ENCODE results near the gene GJA10.
A peak's percentile ranks its signal among the peaks of the same experiment; 100 is the strongest.
"Not testable (repeated sequence)": the region's sequence is repeated elsewhere in the genome, so short reads cannot be mapped to it uniquely, and the experiment has no call there.

The GJA10 gene

DNA sequence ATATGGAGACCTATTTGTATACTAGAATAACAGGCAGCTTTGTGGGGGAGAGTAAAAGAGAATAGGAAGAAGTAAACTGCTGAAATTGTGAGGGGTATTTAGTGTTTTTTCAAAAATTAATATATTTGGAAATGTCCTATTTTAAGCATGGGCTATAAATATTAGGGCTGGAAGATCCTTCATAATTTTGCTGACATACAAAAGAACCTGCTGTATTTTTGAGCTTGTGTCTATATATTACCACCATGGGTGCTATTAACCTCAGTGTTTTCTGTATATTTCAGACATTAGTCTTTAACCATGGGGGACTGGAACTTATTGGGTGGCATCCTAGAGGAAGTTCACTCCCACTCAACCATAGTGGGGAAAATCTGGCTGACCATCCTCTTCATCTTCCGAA, at the start of gene GJA10:
GJA10 (plus strand) TSS at position 301 of the 400 bp plus-strand sequence; CDS start at position 301, 0 bp downstream.
- DNase-seq = no peak

- not testable (repeated sequence) for DNase-seq
Measured at GRCh38 chr6:89847513-89847912, 46.8 kb upstream of the GJA10 start.

GRCh38 chr6:89853068-89853467, 41.2 kb upstream of the GJA10 start:
- DNase-seq = no peak

GRCh38 chr6:89858041-89858440, 36.2 kb upstream of the GJA10 start:
- DNase-seq = no peak

- DNase-seq = no peak
Measured at GRCh38 chr6:89859744-89860143, 34.5 kb upstream of the GJA10 start.

DNA sequence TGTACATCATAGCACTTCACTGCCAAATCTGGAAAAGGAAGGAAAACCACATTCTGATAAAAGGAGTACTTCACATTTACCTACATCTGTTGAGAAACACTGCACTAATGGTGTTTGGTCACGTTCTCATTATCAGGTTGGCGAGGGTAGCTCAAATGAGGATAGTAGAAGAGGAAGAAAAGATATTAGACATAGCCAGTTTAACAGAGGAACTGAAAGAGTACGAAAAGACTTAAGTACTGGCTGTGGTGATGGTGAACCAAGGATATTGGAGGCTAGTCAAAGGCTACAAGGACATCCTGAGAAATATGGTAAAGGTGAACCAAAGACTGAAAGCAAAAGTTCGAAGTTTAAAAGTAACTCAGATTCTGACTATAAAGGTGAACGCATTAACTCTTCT, 32.0 kb upstream of the GJA10 start:
- DNase-seq = no peak

GRCh38 chr6:89862698-89863097, 31.6 kb upstream of the GJA10 start:
- DNase-seq = no peak

GRCh38 chr6:89866024-89866678, 28.1 kb upstream of the GJA10 start:
- DNase-seq = no peak

- DNase-seq = no peak
Measured at GRCh38 chr6:89873721-89874120, 20.5 kb upstream of the GJA10 start.

DNA sequence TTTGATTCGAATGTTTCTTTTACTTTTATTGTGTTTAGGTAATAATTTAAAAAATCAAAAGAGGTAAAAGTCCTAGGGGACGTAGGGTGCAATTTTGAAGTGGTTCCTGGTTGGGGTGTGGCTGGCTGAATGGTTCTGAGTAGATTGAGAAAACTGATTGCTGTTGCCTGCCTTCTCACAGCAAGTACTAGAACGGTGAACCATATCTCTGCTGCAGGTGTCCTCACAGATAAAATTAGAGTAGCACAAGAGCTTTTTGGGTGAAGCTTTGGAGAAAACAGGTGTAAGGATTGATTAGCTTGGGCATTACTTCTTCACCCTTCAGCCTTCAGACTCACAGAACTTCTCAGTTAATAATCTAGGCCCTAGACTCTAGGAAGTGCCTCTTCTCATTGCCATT, 19.8 kb upstream of the GJA10 start:
- DNase-seq = no peak

- no peak for DNase-seq
Measured at GRCh38 chr6:89886378-89887120, 7.7 kb upstream of the GJA10 start.

DNA sequence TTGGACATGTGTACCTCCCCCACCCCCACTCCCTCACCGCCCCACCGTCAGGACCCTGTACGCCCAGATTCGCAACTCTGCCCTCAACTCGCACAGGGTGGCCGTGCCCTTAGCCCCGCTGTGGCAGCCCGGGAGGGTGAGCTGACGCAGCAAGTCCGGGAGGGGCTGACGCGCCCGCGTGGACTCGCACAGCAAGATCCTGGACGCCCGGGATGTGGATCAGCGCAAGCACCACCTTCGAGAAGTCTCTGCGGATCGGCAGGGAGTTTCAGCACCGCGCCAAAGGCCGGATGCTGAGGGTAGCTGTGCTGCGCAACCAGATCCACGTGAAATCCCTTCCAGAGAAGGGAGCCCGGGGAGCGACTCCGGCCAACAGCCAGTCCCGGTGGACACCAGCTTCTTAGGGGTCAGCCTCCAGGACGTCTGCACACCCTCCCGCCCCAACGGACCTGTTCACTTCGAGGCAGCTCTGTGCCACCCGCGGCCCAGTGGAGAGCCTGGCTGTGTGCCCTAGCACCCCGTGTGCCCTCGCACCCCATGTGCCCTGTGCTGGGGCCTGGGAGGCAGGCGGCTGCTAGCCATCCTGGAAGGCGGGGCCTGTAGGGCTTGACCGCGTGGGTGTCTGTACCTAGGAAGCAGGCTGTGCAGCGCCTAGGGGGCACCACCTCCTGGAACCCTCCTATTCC, 6.7 kb upstream of the GJA10 start:
- no peak for DNase-seq

- no peak for DNase-seq
Measured at GRCh38 chr6:89888138-89888514, 6.1 kb upstream of the GJA10 start.

DNA sequence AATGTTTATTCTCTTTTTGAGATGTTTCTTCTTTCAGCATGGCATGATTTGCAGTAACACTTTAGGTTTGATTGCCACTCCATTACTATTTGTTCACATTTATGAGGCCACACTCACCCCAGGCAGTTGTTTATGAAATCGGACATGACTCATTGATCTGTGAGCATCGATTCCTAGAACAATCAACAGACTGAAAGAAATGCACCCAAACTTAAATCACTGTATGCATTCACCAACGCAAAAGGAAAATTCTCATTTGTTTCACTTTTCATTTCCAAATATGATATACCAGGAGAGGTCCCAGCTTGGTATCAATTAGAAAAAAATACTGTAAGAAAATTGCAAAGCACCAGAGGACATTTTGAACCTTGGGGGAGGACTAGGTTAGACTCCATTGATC, 5.4 kb upstream of the GJA10 start:
- DNase-seq = no peak

- peak in 1 of 3 experiments; percentile 45 for DNase-seq
Measured at GRCh38 chr6:89890845-89891528, 3.3 kb upstream of the GJA10 start.

DNA sequence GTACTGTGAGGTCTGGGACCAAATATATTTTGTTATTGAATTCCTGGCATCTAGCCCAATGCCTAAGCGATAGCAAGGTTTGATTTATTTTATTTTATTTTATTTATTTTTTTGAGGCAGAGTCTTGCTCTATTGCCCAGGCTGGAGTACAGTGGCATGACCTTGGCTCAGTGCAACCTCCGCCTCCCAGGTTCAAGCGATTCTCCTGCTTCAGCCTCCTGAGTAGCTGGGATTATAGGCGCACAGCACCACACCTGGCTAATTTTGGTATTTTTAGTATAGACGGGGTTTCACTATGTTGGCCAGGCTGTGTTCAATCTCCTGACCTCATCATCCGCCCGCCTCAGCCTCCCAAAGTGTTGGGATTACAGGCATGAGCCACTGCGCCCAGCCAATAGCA, 1.7 kb upstream of the GJA10 start:
- DNase-seq = not testable (repeated sequence)

DNA sequence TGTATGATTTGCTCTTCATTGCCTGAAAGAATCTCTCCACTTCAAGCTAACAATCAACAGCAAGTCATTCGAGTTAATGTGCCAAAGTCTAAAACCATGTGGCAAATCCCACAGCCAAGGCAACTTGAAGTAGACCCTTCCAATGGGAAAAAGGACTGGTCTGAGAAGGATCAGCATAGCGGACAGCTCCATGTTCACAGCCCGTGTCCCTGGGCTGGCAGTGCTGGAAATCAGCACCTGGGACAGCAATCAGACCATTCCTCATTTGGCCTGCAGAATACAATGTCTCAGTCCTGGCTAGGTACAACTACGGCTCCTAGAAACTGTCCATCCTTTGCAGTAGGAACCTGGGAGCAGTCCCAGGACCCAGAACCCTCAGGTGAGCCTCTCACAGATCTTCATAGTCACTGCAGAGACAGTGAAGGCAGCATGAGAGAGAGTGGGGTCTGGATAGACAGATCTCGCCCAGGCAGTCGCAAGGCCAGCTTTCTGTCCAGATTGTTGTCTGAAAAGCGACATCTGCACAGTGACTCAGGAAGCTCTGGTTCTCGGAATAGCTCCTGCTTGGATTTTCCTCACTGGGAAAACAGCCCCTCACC, 1.1 kb downstream of the GJA10 start:
- DNase-seq = no peak

DNA sequence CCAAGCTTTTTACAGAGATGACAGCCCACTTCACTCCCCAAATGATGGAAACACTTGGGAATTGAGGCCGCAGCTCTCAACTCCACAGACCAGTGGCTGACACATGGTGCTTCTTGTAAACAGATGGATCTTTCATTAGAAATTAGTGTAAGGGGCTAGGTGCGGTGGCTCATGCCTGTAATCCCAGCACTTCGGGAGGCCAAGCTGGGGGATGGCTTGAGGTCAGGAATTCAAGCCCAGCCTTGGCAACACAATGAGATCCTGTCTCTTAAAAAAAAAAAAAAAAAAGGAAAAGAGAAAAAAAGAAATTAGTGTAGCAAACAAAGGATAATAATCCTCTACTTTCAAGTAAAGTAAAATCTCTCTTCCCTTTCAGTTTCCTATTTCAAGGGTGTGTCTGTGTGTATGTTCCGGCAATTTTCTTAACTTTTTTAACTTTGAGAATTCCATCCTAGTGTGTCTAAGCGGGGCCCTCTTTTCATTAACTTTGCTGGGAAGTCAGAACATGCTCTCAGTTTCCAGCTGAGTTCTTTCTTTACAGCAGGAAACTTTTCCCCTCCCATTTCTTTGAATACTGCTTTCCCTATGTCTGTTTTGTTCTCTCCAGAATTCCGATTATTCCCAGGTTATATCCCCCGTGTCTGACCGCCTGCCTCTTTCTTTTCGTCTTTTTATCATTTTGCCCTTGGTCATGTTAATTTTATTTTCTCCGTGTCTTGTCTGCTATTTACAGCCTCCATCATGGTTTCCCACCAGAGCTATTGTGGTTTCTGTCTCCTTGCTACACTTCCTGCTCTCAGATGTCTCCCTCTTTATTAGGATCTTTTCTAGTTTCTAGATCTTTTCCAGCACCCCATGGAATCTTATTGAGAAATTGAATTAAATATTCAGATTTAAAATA, 16.0 kb downstream of the GJA10 start:
- not testable (repeated sequence) for DNase-seq

- no peak for DNase-seq
Measured at GRCh38 chr6:89910902-89911240, 16.6 kb downstream of the GJA10 start.

DNA sequence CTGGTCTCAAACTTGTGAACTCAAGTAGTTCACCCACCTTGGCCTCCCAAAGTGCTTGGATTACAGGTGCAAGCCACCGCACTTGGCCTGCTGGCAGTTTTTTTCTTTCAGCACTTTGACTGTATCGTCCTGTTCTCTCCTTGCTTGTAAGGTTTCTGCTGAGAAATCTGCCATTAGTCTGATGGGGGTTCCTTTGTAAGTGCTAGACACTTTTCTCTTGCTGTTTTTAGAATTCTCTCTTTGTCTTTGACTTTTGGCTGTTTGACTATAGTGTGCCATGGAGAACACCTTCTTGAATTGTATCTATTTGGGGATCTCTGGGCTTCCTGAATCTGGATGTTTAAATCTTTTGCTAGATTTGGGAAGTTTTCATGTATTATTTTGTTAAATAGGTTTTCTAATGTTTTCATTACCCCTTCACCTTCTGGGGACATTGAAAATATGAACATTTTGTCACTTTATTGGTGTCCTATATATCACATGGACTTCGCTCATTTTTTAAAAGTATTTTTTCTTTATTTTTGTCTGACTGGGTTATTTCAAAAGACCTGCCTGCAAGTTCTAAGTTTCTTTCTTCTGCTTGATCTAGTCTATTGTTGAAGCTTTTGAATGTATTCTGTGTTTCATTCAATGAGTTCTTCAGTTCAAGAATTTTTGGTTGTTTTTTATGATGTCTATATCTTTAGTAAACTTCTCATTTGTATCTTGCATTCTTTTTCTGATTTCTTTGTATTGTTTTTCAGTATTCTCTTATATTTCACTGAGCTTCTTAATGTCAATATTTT, 22.1 kb downstream of the GJA10 start:
- DNase-seq = no peak

DNA sequence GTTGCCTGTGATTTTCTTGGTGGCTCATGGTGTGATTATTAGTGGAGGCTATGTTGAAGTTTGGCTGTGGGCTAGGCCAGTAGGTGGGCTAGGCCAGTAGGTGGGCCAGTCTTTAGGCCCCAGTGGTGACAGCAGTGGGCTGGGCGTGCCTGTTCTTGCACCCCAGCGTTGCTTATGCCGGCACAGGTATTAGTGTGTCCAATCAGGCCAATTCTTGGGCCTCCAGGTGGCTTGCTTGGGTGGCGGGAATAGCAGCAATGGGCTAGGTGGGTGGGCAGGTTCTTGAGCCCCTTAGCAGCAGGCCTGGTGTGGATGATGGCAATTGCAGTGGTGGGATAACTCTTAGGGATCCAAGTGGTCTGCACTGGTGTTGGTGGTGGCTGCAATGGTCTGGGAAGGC, 22.9 kb downstream of the GJA10 start:
- DNase-seq = no peak
